HPDE6-E6E7 (cell line): ENCODE data around the gene PALMD.
A peak's percentile ranks its signal among the peaks of the same experiment; 100 is the strongest.

Source experiments
- DNase-seq: peaks from one replicate; pipeline ENCODE4 v3.0.0; 2011; ENCODE audit warnings: missing footprints; ENCODE audit errors: extremely low spot score

The PALMD gene, protein sequence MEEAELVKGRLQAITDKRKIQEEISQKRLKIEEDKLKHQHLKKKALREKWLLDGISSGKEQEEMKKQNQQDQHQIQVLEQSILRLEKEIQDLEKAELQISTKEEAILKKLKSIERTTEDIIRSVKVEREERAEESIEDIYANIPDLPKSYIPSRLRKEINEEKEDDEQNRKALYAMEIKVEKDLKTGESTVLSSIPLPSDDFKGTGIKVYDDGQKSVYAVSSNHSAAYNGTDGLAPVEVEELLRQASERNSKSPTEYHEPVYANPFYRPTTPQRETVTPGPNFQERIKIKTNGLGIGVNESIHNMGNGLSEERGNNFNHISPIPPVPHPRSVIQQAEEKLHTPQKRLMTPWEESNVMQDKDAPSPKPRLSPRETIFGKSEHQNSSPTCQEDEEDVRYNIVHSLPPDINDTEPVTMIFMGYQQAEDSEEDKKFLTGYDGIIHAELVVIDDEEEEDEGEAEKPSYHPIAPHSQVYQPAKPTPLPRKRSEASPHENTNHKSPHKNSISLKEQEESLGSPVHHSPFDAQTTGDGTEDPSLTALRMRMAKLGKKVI

DNA sequence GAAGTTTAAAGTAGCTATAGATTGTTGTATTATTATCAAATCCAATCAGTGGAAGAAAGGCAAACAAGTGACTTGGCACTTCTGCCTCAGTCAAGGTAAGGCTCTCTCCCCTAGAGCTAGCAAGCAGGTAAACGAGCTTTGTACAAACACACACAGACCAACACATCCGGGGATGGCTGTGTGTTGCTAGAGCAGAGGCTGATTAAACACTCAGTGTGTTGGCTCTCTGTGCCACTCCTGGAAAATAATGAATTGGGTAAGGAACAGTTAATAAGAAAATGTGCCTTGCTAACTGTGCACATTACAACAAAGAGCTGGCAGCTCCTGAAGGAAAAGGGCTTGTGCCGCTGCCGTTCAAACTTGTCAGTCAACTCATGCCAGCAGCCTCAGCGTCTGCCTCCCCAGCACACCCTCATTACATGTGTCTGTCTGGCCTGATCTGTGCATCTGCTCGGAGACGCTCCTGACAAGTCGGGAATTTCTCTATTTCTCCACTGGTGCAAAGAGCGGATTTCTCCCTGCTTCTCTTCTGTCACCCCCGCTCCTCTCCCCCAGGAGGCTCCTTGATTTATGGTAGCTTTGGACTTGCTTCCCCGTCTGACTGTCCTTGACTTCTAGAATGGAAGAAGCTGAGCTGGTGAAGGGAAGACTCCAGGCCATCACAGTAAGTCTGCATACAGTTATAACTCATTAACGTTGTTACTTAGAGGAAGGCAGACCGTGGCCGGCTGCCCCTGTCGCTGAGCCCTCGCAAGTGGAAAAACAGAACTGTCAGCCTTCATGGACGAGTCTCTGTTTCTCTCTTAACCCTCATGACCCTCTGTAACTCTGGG, at the start of gene PALMD:
Gene PALMD, plus strand, starts transcription at position 415 of the 833 bp plus-strand sequence. Its CDS starts 205 bp downstream, at position 620.
- peak; percentile 44 for DNase-seq

DNA sequence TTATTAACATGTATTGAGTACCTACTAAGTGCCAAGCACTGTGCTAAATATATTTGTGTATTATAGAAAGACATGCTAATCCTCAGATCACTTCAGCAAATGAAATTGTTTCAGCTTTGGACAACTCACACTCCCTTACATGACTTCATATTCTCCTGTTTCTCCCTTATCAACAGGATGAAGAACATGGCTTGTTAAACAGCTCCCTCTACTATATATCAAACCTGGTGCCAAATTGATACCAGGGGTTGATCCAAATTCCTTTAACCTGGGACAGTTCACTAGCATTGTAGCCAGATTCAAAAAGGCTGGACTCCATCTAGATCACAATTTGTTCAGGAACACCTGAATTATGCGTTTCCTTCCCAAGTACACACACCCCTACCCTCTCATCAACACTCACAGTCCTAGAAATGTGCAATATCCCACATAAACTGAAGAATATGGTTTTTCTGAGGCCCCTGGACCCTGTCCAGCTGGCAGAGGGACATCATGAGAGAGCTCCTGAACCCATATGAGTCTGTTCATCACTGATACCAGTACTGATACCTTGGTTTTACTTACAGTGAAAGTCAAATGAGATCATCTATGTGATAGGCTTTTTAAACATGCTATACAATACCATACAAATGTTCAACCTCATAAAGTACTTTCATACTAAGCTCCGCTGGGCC, 47.0 kb upstream of the PALMD start:
- DNase-seq = no peak

DNA sequence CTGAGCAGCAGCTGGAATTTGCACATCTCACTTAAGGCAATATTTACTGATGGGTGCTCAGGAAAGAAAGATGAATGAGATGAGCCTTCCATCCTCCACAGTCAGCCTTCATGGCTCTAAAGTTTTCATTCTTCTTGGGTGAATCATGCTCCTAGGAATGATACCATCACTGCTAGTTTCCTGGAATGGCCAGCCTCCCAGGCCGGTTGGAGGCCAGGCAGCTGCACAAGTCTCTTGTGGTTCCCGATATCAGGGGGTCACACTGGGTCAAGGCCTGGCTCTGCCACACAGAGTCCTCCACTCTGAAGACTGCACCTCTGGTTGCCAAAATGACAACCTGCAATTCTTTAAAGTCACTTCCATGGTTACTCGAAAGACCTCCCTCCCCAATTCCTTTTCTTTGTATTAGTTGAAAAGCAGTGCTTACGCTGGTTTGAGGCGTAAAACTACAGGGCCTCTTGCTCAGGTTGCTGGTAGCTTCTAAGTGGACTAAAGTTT, 46.2 kb upstream of the PALMD start:
- peak; percentile 17 for DNase-seq

DNA sequence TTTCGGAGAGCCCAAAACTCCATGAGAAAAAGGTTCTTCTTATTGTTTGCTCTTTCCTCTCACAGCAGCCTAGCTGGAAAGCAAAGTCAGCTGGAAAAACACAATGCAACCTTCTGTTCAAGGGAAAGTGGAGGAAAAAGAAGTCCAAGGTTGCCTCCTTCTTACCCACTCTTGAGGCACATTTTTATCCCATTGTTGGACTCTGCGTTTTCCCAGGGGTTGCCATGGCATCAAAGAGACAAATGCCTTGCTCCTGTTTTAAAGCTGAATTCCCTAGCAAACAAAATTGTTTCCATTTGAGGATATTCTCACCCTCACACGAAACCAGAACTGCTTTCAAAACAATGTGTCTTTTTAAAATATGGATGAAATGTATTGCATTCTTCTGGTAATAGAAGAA, 45.1 kb upstream of the PALMD start:
- DNase-seq = no peak

DNA sequence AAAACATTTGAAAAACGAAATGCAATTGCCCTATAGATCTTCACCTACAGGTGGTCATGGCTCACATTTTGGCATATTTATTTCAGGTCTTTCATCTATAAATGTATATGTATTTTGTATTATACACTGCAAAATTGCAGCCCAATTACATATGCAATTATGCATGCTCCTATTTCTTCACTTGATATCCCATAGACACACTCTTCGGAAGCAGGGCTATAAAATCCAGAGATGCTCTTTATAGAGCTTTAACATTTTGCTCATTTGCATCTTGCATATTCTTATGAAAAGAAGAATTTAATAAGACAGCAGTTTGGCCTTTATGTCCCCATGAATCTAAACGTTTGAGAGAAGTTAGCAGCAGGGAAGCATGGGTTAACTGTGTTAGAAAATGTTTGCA, 44.7 kb upstream of the PALMD start:
- no peak for DNase-seq

DNA sequence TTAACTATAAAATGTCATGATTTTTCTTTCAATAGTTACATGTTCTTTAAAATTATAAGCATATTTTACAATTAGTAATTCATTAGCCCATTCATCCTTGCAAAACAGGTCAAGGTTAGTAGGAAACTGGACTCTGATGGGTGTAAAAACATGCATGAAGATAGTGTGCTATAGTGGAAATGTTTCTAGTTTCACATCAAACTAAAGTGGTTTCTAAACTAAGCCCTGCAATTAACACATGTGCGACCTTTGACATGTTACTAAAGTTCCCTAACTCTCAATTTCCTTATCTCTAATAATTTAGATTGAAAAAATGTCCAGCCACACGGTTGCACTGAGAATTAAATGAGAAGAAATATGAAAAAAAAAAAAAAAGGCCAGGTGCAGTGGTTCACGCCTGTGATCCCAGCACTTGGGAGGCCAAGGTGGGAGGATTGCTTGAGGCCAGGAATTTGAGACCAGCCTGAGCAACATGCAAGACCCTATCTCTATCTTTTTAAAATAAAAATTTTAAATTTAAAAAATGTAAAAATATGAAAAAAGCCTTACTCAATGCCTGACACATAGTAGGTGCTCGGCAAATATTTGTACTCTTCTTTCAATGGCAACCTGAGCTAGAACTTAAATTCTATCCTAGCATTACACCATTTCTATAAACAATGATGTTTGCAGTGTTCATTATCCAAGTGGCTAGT, 44.1 kb upstream of the PALMD start:
- DNase-seq = no peak

DNA sequence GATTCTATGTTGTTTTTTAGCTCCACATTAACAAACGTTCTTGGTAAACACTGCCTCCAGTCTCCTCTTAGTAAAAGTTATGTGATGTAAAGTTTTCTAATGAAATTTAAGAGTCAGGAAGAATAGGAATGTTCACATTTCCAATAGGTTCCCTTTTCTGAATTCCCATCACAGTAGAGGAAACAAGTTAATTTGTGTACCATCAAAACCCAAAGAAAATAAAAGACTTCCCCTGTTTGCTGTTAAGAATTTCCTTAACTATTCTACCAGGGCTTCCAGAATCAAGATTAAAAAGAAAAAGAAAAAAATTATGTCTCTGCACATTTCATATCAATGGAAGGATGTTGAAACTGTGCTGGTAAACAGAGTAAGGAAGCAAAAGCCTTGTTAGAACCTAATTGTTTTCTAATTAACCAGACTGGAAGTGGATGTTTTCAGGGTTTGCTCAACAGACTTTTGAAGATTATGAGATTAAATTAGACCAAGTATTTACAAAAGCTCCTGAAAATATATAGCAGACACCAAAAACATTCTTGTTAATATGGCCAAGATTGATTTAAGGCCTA, 43.4 kb upstream of the PALMD start:
- DNase-seq = no peak

DNA sequence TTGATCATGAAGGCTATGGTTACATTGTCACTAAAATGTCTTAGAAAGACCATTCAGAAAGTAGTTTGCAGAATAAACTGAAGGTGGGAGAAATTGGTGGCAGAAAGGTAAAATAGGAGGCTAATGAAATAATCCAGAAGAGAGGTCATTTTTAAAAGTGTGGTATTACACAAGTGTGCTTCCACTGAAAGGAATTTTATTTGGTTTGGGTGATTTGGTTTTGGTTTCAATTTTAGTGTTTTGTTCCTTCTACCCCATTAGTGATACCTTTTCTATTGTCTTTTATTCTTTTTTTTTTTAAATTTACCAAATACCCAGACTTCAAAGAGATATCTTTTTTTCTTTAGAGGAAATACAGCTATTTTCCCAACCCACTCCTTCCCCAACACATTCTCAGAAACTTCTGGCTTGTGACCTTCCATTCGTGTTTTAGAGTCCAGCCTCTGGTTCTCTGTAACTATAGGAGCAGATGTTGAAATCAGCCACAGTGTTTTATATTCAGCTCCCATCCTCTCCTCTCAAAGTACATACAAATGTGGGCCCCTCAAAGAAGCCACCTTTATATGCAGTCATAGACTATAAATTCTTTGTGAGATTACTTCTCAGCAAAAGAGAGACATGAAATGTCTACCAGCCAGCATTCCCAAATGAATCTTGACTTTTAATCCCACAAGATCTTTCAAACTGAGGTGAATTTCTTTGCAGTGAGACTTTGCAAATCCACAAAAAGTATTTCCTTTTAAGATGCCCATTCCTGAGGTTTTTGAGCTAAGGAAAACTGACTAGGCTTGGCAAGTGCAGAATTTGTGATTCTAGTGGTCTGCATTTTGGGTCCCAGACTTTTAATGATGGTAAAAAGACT, 42.0 kb upstream of the PALMD start:
- no peak for DNase-seq

DNA sequence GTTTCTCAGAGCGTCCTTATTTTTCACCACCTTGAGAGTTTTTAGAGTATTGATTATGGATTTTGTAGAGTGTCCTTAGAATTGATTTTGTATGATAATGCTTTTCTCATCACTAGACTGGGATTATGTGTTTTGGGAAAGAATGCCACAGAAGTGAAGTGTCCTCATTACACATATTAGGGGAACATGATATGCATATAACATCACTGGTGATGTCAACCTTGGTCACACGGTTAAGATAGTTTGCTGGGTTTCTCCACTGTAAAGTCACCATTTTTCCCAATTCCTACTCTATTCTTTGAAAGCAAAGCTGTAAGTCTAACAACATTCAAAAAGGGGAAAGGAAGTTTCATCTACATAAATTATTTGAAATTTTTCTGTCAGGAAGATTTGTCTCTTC, 39.6 kb upstream of the PALMD start:
- DNase-seq = no peak

DNA sequence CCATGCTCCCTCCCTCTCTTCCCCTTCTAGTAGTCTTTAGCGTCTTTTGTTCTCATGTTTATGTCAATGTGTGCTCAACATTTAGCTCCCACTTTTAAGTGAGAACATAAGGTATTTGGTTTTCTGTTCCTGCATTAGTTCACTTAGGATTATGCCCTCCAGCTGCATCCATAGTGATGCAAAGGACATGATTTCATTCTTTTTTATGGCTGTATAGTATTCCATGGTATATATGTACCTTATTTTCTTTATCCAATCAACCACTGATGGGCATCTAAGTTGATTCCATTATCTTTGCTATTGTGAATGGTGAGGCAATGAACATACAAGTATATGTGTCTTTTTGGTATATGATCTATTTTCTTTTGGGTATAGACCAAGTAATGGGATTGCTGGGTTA, 38.3 kb upstream of the PALMD start:
- no peak for DNase-seq

DNA sequence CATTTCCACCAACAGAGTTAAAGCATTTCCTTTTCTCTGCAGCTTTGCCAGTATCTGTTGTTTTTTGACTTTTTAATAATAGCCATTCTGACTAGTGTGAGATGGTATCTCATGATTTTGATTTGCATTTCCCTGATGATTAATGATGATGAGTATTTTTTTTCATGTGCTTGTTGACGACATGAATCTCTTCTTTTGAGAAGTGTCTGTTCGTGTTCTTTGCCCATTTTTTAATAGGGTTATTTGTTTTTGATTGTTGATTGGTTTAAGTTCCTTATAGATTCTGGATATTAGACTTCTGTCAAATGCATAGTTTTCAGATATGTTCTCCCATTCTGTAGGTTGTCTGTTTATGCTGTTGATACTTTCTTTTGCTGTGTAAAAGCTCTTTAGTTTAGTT, 37.9 kb upstream of the PALMD start:
- DNase-seq = no peak

DNA sequence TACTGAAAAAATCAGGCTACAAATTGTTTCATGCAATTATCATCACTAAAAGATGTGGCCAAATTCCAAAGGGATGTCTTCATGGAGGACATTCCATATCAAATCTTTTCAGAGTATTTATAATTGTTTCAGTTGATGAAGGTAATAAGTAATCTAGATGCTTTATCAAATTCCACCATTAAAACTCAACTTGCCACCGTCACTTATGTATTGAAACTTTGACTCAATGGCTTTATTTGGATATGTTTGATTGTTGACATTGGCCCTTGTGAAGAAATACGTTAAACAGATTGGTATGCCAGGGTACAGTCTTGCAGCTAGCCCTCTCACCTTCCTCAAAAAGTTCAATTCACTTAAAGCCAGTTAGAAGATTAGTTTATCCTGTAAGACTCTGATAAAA, 32.2 kb upstream of the PALMD start:
- DNase-seq = no peak

DNA sequence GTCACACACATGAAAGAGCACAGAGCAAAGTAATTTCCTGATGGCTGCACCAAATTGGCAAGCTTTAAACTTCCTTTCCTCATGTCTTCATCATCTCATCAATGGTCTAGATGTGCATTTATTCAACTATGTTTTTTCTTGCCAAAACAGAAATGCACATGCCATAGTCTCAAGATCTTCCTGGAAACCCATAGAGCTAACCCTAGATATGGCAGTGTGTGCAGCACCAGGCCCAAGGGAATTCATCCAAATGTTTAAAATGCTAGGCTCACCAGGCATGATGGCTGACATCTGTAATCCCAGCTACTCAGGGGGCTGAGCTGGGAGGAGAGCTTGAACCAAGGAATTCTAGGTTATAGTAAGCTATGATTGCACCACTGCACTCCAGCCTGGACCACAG, 31.2 kb upstream of the PALMD start:
- no peak for DNase-seq

DNA sequence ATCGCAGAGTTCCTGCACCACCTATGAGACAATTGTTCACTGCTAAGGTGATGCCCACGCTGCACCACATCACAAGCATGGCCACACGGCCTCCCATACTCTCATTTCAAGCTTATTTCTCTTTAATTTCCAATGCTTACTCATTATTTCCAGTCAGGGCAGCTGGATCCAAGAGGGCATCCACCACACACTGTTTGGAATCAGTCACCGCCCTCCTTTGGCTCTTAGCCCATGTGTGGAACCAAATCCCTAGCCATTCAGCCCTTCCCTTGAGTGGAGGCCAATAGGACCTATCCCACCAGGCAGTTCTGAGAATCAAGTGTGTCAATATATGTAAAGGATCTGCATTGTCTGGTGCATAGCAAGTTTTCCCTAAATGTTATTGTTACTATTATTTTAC, 26.3 kb upstream of the PALMD start:
- DNase-seq = no peak

DNA sequence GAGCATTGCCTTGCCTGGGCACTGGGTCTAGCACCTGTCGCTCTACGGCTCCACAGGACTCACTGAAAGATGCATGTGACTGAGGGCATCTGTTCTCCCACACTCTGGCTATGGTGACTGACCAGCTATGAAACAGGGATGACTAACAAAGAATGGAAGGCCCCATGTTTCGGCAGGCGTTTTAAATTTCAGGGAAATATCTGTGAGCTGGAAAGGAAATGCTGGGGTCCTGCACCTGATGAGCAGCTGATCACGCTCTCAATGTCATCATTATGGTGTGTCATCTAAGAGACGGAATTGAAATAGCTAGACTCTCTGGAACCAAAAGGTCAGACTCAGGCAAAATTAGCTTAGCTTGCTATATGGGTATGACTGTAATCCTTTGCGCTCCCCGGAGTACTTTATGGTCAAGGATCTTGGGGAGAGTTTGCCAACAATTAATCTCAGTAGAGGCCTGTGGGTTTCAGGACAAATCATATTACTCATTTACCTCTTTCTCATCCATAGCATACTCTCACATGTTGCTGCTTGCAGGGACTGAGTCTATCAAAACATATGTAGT, 24.5 kb upstream of the PALMD start:
- DNase-seq = peak; percentile 80

DNA sequence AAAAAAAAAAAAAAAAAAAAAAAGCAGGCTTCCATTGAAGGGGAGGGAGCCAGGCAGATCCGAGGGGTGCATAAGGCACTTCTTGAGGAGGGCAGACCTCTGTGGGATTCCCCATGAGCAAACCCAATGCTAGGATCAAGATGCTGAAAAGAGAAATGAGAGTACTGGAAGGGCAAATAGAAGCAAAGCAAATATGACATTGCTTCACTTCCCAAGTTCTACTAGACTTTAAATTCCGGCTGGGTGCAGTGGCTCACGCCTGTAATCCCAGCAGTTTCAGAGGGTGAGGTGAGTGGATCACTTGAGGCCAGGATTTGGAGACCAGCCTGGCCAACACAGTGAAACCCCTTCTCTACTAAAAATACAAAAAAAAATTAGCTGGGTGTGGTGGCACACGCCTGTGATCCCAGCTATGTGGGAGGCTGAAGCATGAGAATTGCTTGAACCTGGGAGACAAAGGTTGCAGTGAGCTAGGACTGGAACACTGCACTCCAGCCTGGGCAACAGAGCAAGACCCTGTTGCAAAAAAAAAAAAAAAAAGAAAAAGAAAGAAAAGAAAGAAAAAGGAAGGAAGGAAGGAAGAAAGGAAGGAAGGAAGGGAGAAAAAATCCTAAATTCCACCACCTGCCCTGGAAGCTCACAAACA, 23.1 kb upstream of the PALMD start:
- no peak for DNase-seq

DNA sequence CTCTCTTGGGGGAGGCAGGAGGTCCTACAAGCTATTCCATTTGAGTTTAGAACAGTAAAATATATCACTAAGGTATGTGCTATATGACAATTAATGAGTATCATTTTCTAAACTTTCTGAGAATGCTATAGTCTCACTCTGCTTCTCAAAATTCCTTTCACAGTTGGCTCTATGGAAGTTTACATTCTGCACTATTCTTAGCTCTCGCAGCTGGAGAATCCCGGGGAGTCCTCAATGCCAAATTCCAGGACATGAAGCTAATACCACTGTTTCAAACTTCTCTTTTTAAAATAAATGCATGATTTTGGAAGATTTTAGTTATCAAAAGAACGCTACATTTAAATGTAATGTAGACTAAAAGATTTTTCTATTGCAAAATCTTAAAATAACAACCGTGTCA, 22.4 kb upstream of the PALMD start:
- DNase-seq = no peak

DNA sequence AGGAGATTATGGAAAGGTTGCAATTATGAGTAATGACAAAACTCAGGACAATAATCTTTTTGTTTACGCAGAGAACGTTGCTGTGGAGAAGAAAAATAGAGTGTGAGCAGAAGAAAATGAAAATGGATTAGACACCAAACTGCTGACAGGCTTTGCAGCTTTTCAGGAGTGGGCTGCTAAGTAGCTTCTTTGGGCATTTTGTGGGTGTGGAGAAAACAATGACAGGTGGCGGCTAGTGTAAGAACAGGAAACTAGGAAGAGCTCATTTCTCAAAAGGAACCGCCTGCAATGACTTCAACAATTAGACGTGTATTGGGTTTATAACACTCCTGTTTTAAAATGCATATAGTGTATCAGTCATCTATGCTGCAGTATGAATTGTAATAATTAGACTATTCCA, 18.3 kb upstream of the PALMD start:
- DNase-seq = no peak

DNA sequence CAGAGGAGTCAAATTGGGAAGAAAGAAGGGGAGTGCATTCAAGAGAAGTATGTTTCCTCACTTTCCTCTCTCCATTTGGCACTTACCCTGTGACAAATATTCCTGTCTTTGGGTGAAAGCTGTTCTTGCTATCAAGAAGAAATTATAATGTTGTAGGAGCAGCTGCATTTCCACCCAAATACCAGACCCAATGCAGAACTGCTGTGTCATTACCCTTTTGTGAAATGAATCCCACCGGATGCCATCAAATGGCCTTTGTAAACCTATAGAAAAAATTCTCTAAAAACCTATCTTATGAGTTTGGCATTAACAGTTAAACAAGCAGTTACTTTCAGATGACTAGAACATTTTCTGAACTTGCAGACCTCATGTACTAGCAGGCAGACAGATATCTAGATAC, 16.7 kb upstream of the PALMD start:
- no peak for DNase-seq
